ENCODE results near the gene STRN3.

Gene STRN3

DNA sequence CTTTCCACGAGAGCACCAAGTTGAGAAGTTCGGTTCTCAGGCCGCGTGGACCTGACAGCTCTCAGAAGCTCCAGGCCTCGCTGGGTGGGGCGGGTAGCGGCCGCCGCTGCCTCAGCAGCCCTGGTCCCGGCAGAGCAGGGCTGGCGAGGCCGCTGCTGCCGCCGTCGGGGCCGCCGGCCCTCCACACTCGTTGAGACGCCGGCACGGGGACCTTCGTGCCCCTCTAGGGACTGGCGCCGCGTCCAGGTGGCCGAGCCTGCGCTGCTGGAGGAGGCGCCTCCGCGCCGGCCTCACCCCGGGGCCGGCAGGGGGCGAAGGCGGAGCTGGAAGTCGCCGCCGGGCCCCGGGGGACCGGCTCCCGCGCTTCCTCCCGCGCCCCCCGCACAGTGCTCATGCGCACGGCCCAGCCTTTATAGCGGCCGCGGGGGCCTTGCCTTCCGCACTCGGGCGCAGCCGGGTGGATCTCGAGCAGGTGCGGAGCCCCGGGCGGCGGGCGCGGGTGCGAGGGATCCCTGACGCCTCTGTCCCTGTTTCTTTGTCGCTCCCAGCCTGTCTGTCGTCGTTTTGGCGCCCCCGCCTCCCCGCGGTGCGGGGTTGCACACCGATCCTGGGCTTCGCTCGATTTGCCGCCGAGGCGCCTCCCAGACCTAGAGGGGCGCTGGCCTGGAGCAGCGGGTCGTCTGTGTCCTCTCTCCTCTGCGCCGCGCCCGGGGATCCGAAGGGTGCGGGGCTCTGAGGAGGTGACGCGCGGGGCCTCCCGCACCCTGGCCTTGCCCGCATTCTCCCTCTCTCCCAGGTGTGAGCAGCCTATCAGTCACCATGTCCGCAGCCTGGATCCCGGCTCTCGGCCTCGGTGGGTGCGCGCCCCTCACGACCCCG is 151.8 kb downstream of the STRN3 start, which contains the start of gene COCH:
Gene COCH (plus strand): TSS at position 440 of the 879 bp plus-strand sequence. CDS start 380 bp downstream, at position 820.
- peak in 1 of 2 donors; percentile 15 for DNase-seq (ENCODE audit: low read depth in 2 of 2)

DNA sequence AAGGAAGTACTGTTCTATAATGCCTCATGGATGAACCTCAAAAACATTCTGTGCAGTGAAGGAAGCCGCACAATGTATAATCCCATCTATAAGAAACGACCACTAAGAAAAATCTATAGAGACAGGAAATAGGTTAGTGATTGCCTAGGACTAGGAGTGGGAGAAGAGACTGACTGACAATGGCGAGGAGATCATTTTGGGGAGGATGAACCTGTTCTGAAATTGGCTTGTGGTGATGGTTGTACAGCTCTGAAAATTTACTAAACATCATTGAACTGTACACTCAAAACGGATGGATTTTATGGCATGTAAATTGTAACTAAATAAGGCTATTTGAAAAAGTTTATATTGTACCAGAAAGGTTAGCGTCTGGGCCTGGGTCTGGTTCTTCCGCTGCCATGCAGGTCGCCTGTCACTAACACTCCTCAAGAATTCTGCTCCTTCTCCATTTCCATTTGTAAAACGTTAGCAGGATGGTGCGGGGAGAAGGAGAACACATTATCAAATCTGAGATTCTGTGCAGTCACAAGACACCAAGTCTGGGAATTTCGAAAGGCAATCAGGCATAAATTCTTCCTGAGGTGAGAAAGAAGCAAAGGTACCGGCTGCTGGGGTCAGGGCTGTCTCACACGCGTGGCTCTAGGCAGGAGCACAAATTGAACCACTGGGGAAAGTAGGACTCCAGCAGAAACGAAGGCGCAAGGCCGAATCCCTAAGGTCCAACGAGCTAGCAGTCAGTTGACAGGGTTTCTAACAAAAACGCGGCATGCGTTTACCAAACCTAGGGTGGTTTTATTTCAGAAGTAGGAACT is 152.7 kb downstream of the STRN3 start:
- DNase-seq (ENCODE audit: low read depth in 2 of 2): no peak

DNA sequence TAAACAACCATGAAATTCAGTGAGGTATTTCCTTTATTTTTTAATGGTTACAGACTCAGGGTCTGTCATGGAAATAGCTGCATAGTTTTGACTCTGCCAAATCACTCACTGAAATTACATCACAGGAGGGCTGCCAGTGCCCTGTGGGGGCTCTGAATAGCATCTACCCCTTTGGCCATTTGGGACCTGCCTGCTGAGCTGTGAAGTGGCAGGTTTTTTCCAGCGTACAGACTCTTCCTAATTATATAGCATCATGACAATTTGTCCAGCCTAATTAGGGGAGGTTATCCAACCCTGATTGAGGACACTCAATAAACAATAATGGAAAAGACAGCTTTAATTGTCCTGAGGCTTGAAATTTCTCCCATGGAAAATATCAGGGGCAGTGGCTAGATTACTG is 153.6 kb downstream of the STRN3 start:
- DNase-seq (ENCODE audit: low read depth in 2 of 2): no peak

DNA sequence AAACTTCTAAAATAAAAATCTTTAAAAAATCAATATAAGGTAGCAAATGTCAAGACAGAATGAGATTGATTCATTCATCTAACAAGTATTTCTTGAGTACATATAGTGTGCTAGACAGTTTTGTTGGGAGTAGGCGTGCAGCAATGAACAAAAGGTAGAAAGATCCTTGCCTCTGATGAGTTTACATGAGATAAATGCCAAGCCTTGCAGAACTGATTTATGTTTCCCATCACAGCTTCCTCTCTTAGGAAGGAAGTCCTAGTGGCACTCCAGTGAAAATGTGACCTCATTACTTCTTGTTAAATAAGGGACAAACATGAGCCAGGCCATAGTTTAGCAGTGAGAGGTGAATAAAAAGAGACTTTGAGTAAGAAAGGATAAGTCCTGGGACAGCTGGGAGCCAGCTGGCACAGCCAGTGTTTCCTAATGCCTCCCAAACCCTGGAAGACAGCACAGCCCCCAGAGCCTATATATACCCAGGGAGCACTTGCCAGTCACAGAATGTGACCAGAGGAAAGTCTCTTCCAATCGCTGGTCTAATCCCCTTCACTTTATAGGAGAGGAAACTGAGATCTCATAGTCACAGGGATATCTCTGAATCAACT is 156.5 kb downstream of the STRN3 start:
- DNase-seq (ENCODE audit: low read depth in 2 of 2): no peak

DNA sequence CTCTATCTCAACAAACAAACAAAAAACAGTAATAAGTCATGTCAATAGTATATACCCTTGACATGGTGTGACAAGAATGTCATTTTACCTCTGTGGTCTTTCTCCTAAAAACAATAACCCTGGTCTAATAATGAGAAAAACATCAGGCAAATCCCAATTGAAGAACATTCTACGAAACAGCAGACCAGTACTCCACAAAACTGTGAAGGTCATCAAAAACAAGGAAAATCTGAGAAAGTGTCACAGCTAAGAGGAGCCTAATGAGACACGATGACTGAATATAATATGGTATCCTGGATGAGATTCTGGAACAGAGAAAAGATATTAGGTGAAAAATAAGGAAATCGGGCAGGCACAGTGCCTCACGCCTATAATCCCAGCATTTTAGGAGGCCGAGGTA is 157.4 kb downstream of the STRN3 start:
- no peak for DNase-seq (ENCODE audit: low read depth in 2 of 2)

DNA sequence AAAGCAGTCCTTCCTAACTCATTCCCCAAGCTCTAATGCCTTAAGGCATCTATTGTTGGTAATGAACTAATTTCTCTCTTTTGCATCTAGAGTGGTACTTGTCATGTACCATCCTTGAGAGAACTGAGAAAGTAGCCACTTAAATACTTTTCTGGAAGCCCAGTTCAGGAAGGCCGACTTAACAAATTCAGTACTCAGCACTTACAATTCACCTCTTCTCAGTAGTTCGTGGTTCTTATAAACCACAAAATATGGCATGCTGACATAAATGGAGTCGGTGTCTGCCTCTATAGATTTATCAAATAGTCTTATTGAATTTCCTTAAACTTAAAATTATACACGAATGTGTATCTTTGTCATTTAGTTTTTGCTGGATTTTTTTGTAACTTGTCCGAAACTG is 161.2 kb downstream of the STRN3 start:
- no peak for DNase-seq (ENCODE audit: low read depth in 2 of 2)

DNA sequence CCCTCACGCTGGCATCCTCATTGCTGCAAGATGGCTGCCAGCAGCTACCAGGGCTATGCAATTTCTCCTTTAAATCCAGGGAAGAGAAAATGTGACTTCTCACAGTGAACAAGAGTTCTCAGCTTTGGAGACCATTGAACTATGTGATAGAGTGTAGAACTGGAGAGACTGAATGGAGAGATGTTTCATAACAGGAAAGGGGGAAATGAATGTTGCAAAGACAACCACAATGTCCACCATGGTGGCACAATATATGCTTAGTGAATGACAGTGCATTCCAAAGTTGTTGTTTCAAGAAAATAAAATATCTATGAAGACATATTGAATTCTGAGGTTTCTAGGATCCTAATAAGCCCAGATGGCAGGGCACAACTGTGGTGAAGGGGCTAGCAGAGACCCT is 165.0 kb downstream of the STRN3 start:
- DNase-seq (ENCODE audit: low read depth in 2 of 2): no peak

DNA sequence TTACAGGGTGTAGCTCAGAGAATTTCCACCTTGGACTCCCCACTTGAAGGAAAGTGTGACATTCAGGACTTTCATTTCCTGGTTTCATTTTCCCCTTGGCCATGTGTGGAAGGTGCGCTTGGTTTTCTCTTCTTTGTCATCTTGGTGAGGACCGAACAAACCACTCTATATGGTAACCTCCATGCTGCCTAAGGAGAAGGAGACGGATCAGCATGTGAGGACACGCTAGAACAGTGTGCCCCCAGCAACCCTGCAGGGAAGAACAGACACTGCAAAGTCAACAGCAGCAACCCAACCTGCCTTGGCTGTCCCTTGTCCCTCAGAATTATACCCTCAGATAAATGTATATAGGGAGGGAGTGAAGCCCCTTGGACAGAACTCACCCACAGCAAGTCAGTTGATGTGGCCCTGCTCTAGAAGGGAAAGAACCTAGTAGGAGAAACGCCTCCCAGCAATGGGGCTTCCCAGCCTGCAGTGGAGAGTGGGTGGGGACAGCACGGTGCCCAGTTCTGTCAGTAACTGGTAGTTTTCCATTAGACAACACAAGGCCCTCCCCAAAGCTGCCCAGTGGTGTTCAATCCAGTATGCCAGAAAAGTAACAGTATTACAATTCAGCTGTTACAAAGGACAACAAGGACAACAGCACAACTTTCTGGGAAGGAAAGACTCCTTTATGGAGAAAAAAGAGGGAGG is 170.7 kb downstream of the STRN3 start:
- DNase-seq (ENCODE audit: low read depth in 2 of 2): no peak

DNA sequence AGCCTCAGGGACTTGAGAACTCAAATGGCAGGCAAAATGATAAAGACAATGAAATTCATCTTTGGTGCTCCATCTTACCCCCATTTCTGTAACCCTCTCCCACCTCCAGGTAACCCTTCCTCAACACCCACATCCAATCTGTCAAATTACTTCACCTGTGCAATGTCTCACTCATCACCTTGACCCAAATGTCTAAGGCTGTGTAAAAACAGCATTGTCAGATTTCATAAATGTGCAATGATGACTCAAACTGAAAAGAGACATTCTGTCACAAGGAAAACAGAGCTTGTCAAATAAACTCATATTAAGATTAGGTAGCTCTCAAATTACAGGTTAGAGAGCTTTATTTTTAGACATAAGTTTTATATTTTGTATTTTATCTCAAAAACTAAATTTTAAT is 171.7 kb downstream of the STRN3 start:
- DNase-seq (ENCODE audit: low read depth in 2 of 2): no peak

DNA sequence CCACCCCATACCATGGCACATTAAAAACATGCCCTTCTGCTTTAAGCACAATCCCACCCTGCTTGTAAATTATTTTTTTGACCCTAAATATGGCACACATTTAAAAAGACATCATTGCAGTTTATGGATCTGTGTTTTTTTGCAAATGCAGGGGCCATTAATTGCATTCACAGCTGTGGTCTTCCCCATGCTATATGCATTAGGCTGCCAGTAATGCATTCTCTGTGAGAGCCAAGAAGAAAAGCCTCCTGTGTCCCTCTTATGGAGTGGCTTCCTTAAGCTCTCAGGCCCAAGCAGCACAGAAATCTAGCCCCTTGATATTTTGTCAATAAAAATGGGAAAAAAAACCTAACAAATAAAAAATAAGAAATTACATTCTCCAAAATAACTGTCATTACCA is 172.2 kb downstream of the STRN3 start:
- no peak for DNase-seq (ENCODE audit: low read depth in 2 of 2)

DNA sequence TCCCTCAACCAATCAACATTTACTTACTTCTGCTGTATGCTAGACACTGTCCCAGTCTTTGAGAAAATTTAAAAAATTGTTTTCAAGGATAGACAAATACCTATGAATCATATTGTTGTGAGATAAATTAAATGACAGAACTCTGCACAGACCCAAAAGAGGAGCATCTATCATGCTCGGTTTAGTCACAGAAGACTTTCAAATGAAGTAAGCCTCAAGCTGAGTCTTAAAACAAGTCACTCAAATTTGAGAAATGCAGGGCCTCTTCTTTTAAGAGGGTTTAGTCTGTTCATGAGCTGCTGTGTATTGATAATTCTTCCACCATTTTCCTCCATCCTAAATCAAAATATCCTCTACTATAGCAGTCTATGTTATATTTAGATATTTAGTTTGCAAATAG is 176.2 kb downstream of the STRN3 start:
- DNase-seq (ENCODE audit: low read depth in 2 of 2): no peak

DNA sequence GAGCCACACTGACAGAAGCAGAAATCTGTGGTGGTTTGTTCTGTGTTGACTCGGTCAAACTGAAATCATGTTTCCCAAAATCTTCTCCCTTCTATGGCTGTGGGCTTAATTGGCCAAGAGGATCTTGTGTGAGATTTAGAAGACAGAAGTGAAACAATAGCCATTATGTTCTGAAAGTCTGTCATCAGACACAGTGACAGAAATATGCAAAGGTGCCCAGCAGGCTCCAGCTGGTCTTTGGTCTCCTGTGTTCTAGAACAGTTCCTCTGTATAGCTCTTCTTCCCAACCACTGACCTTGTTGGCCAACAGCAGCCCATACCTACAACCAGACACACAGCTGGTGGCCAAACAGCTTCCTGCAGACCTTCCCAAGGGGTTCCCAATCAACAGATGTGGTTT is 176.8 kb downstream of the STRN3 start:
- DNase-seq (ENCODE audit: low read depth in 2 of 2): no peak

DNA sequence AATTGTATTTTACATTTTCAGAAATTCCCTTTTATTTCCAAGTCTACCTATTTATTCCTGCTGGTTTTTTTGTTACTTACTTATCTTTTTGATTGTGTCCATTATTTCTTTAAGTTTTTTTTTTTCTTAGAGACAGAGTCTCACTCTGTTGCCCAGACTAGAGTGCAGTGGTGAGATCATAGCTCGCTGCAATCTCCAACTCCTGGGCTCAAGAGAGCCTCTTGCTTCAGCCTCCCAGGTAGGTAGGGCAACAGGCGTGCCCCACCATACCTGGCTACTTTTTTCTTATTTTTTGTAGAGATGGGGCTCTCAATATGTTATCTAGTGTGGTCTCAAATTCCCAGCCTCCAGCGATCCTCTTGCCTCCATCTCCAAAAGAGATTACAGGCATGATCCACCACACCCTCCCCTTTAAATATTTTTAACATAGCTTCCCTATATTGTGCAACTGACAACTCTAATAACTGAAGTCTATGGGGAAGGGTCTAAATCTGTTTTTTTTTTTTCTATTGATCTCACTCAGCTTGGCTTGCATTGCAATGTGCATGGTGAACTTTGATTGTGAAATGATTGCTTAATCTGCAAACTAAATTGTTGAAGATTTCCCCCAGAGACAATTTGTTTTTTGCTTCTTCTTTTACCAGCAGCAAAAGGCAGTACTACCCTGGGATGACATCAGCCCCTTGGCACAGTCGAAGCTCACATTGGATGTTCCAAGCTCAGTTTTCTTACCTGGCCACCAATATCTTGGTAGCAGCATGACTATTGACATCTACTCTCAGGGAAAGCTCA is 177.5 kb downstream of the STRN3 start:
- no peak for DNase-seq (ENCODE audit: low read depth in 2 of 2)
